ENCODE measurements around the gene CFAP100. TPM values are rescaled to one million over a fixed set of nuclear protein-coding genes. Genes with fewer than 3 reads are reported as not detected.

The CFAP100 gene
- total RNA-seq, 1 experiment from 2014 or later, result not detected

GRCh38 chr3:126399351-126399735 is 4.6 kb downstream of the CFAP100 start:
- Mint-ChIP-seq H3K27ac (ENCODE audit: unreplicated experiment) (no peak overlapping the region), H3K9me3 (ENCODE audit: unreplicated experiment) (no peaks in the 10 kb centered on the region), H3K36me3 (ENCODE audit: insufficient read depth, unreplicated experiment) (no peaks in the 10 kb centered on the region), H3K4me1 (ENCODE audit: low read depth, unreplicated experiment) (no peaks in the 10 kb centered on the region), H3K4me3 (ENCODE audit: unreplicated experiment) (no peak overlapping the region), H3K27me3 (ENCODE audit: insufficient read depth, unreplicated experiment) (peaks cover 11% of the 10 kb centered on the region)
- Histone ChIP-seq H3K36me3 (ENCODE audit: control insufficient read depth, insufficient read depth, low read length) (no peaks in the 10 kb centered on the region), H3K9me3 (no peaks in the 10 kb centered on the region), H3K4me1 (no peaks in the 10 kb centered on the region), H3K27me3 (replicated peaks; ENCODE audit: control insufficient read depth, insufficient read depth, low read length) (no peaks in the 10 kb centered on the region; the same call in 1 of the 2 replicates), H3K4me3 (ENCODE audit: low read depth, low read length) (no peak overlapping the region)
- POLR2A ChIA-PET, result no interaction called here
- TF ChIP-seq, protein P1, sequence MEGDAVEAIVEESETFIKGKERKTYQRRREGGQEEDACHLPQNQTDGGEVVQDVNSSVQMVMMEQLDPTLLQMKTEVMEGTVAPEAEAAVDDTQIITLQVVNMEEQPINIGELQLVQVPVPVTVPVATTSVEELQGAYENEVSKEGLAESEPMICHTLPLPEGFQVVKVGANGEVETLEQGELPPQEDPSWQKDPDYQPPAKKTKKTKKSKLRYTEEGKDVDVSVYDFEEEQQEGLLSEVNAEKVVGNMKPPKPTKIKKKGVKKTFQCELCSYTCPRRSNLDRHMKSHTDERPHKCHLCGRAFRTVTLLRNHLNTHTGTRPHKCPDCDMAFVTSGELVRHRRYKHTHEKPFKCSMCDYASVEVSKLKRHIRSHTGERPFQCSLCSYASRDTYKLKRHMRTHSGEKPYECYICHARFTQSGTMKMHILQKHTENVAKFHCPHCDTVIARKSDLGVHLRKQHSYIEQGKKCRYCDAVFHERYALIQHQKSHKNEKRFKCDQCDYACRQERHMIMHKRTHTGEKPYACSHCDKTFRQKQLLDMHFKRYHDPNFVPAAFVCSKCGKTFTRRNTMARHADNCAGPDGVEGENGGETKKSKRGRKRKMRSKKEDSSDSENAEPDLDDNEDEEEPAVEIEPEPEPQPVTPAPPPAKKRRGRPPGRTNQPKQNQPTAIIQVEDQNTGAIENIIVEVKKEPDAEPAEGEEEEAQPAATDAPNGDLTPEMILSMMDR (IDR thresholded peaks at IDR 0.05; ENCODE audit: insufficient read depth in 1 of 2, low read depth in 1 of 2, low read length in 1 of 2, severe bottlenecking in 1 of 2, unreplicated experiment in 1 of 2), result no peak
- no peak for DNase-seq
- BruUV-seq (replicated peaks), result no TSS peak
- intact Hi-C loops (cut with micrococcal nuclease; ENCODE audit: unreplicated experiment), result no loop called here
- CTCF ChIA-PET, result no interaction called here

- H3K4me1 Mint-ChIP-seq (ENCODE audit: low read depth, unreplicated experiment), result no peaks in the 10 kb centered on the region
- POLR2A ChIA-PET, result no interaction called here
- no peak overlapping the region for H3K27ac Mint-ChIP-seq (ENCODE audit: unreplicated experiment)
- Histone ChIP-seq H3K36me3 (ENCODE audit: control insufficient read depth, insufficient read depth, low read length) (no peaks in the 10 kb centered on the region), H3K4me3 (ENCODE audit: low read depth, low read length) (no peak overlapping the region), H3K27me3 (replicated peaks; ENCODE audit: control insufficient read depth, insufficient read depth, low read length) (no peaks in the 10 kb centered on the region), H3K4me1 (no peaks in the 10 kb centered on the region), H3K9me3 (no peaks in the 10 kb centered on the region)
- TF ChIP-seq, protein P1 (IDR thresholded peaks at IDR 0.05; ENCODE audit: insufficient read depth in 1 of 2, low read depth in 1 of 2, low read length in 1 of 2, severe bottlenecking in 1 of 2, unreplicated experiment in 1 of 2), result no peak
- CTCF ChIA-PET, result no interaction called here
- BruUV-seq (replicated peaks), result no TSS peak
- no peak for DNase-seq
- H3K36me3 Mint-ChIP-seq (ENCODE audit: insufficient read depth, unreplicated experiment), result no peaks in the 10 kb centered on the region
- peaks cover 11% of the 10 kb centered on the region for H3K27me3 Mint-ChIP-seq (ENCODE audit: insufficient read depth, unreplicated experiment)
- no peak overlapping the region for H3K4me3 Mint-ChIP-seq (ENCODE audit: unreplicated experiment)
- intact Hi-C loops (cut with micrococcal nuclease; ENCODE audit: unreplicated experiment), result no loop called here
- H3K9me3 Mint-ChIP-seq (ENCODE audit: unreplicated experiment), result no peaks in the 10 kb centered on the region
Measured at GRCh38 chr3:126399756-126400155, 5.0 kb downstream of the CFAP100 start.

DNA sequence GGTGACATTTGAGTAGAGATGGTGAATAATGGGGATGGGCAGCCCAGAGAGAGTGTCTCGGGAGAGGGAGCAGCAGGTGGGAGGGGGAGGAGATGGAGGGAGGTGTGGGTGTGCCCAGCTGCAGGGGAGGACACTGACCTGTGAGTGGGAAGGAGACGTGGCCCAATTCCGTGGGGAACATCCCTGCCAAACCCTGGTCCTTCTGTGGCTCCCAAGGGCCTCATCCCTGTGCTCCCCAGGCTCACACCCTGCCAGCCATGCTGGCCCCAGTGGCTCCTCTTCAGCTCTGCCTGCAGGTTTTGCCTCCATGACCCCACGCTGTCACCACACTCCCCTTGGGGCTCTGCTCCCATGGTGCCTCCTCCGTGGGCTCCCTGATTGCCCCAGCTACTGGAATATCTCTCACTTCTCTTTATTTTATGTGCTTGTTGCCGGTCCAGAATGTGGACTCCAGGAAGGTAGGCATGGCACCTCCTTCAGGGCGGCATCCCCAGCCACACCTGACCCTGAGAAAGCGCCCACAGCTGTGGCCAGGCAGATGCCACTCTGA is 7.0 kb downstream of the CFAP100 start:
- no peak overlapping the region for H3K4me3 ChIP-seq (ENCODE audit: low read depth, low read length)
- no peak for DNase-seq
- H3K4me1 Mint-ChIP-seq (ENCODE audit: low read depth, unreplicated experiment), result no peaks in the 10 kb centered on the region
- no peaks in the 10 kb centered on the region for H3K4me1 ChIP-seq
- H3K27me3 ChIP-seq (replicated peaks; ENCODE audit: control insufficient read depth, insufficient read depth, low read length), result no peaks in the 10 kb centered on the region; the same call in 1 of the 2 replicates
- no peak overlapping the region for H3K27ac Mint-ChIP-seq (ENCODE audit: unreplicated experiment)
- intact Hi-C loops (cut with micrococcal nuclease; ENCODE audit: unreplicated experiment), result no loop called here
- TF ChIP-seq, protein P1 (IDR thresholded peaks at IDR 0.05; ENCODE audit: insufficient read depth in 1 of 2, low read depth in 1 of 2, low read length in 1 of 2, severe bottlenecking in 1 of 2, unreplicated experiment in 1 of 2), result no peak
- ChIA-PET CTCF (no interaction called here), POLR2A (no interaction called here)
- no peaks in the 10 kb centered on the region for H3K36me3 ChIP-seq (ENCODE audit: control insufficient read depth, insufficient read depth, low read length)
- no peaks in the 10 kb centered on the region for H3K9me3 ChIP-seq
- no peak overlapping the region for H3K4me3 Mint-ChIP-seq (ENCODE audit: unreplicated experiment)
- peaks cover 11% of the 10 kb centered on the region for H3K27me3 Mint-ChIP-seq (ENCODE audit: insufficient read depth, unreplicated experiment)
- BruUV-seq (replicated peaks), result no TSS peak
- no peaks in the 10 kb centered on the region for H3K36me3 Mint-ChIP-seq (ENCODE audit: insufficient read depth, unreplicated experiment)
- no peaks in the 10 kb centered on the region for H3K9me3 Mint-ChIP-seq (ENCODE audit: unreplicated experiment)

Data from Caco-2 (cell line).